ENCODE measurements around the gene EHMT1. TPM values are rescaled to one million over a fixed set of nuclear protein-coding genes. Genes with fewer than 3 reads are reported as not detected.

The EHMT1 gene
- total RNA-seq, 2 experiments from 2014 or later: 66.0 to 70.8 TPM

GRCh38 chr9:137760426-137760825, 141.6 kb downstream of the EHMT1 start:
- peaks cover 61% of the 10 kb centered on the region for H3K4me1 Mint-ChIP-seq (ENCODE audit: low read depth)
- intact Hi-C loops (cut with micrococcal nuclease): no loop called here
- peak overlapping the region; percentile 82 for H3K27ac Mint-ChIP-seq
- DNase-seq: no peak
- no peak overlapping the region for H3K4me3 Mint-ChIP-seq
- peaks cover 4% of the 10 kb centered on the region for H3K9me3 Mint-ChIP-seq
- ChIA-PET CTCF (interaction anchor here (0.8 to 1.9 kb wide), 3 partner anchors 9 to 87 kb away, joined by 4 to 7 read pairs (median 4); no protein-coding TSS in a partner anchor), POLR2A (interaction anchor here (2.0 kb wide), 1 partner anchor 16 kb away, joined by 5 read pairs; no protein-coding TSS in a partner anchor)
- H3K27me3 Mint-ChIP-seq: no peaks in the 10 kb centered on the region
- H3K36me3 Mint-ChIP-seq: peaks cover 63% of the 10 kb centered on the region

- H3K27ac Mint-ChIP-seq: peak overlapping the region; percentile 82
- no peaks in the 10 kb centered on the region for H3K9me3 Mint-ChIP-seq
- H3K4me3 Mint-ChIP-seq: no peak overlapping the region
- ChIA-PET POLR2A (interaction anchor here (2.0 kb wide), 1 partner anchor 15 kb away, joined by 5 read pairs; no protein-coding TSS in a partner anchor), CTCF (interaction anchor here (0.6 to 1.9 kb wide), 4 partner anchors 9 to 88 kb away, joined by 3 to 7 read pairs (median 4); no protein-coding TSS in a partner anchor)
- intact Hi-C loops (cut with micrococcal nuclease): loop anchor here (1.0 kb wide), 1 partner anchor 40 kb away; no protein-coding TSS in a partner anchor
- peak; percentile 64 for DNase-seq
- H3K4me1 Mint-ChIP-seq (ENCODE audit: low read depth): peaks cover 64% of the 10 kb centered on the region
- no peaks in the 10 kb centered on the region for H3K27me3 Mint-ChIP-seq
- peaks cover 60% of the 10 kb centered on the region for H3K36me3 Mint-ChIP-seq
These were observed 142.2 kb downstream of the EHMT1 start for GRCh38 chr9:137761032-137761431.

- H3K36me3 Mint-ChIP-seq: peaks cover 54% of the 10 kb centered on the region
- H3K4me3 Mint-ChIP-seq: no peak overlapping the region
- H3K27me3 Mint-ChIP-seq: no peaks in the 10 kb centered on the region
- intact Hi-C loops (cut with micrococcal nuclease): loop anchor here (1.0 kb wide), 1 partner anchor 40 kb away; no protein-coding TSS in a partner anchor
- H3K27ac Mint-ChIP-seq: peak overlapping the region; percentile 82
- ChIA-PET CTCF (interaction anchor here (0.7 to 1.9 kb wide), 3 partner anchors 40 to 91 kb away, joined by 3 to 7 read pairs (median 3); no protein-coding TSS in a partner anchor), POLR2A (interaction anchor here (2.0 kb wide), 1 partner anchor 14 kb away, joined by 5 read pairs; no protein-coding TSS in a partner anchor)
- peaks cover 59% of the 10 kb centered on the region for H3K4me1 Mint-ChIP-seq (ENCODE audit: low read depth)
- no peaks in the 10 kb centered on the region for H3K9me3 Mint-ChIP-seq
- no peak for DNase-seq
These were observed 143.0 kb downstream of the EHMT1 start for GRCh38 chr9:137761793-137762192.

- no peaks in the 10 kb centered on the region for H3K9me3 Mint-ChIP-seq
These were observed 143.7 kb downstream of the EHMT1 start for GRCh38 chr9:137762414-137763061.

GRCh38 chr9:137763271-137763955, 144.6 kb downstream of the EHMT1 start:
- intact Hi-C loops (cut with micrococcal nuclease): no loop called here
- Mint-ChIP-seq H3K27ac (peak overlapping the region; percentile 82), H3K4me1 (ENCODE audit: low read depth) (peaks cover 43% of the 10 kb centered on the region), H3K9me3 (no peaks in the 10 kb centered on the region), H3K27me3 (no peaks in the 10 kb centered on the region), H3K36me3 (peaks cover 54% of the 10 kb centered on the region), H3K4me3 (no peak overlapping the region)
- ChIA-PET POLR2A (no interaction called here), CTCF (no interaction called here)
- DNase-seq: no peak

More at GRCh38 chr9:137762414-137763061, 143.7 kb downstream of the EHMT1 start:
- POLR2A ChIA-PET: interaction anchor here (2.0 kb wide), 1 partner anchor 14 kb away, joined by 5 read pairs; no protein-coding TSS in a partner anchor
- Mint-ChIP-seq H3K36me3 (peaks cover 58% of the 10 kb centered on the region), H3K27ac (peak overlapping the region; percentile 82), H3K4me1 (ENCODE audit: low read depth) (peaks cover 51% of the 10 kb centered on the region), H3K4me3 (peak overlapping the region; percentile 24), H3K27me3 (no peaks in the 10 kb centered on the region)
- DNase-seq: peak; percentile 18
- CTCF ChIA-PET: interaction anchor here (1.3 kb wide), 1 partner anchor 41 kb away, joined by 3 read pairs; no protein-coding TSS in a partner anchor
- intact Hi-C loops (cut with micrococcal nuclease): no loop called here

- no peaks in the 10 kb centered on the region for H3K27me3 Mint-ChIP-seq
- ChIA-PET POLR2A (no interaction called here), CTCF (no interaction called here)
- intact Hi-C loops (cut with micrococcal nuclease): no loop called here
- H3K4me3 Mint-ChIP-seq: no peak overlapping the region
- H3K9me3 Mint-ChIP-seq: no peaks in the 10 kb centered on the region
- DNase-seq: no peak
- H3K27ac Mint-ChIP-seq: no peak overlapping the region
- H3K4me1 Mint-ChIP-seq (ENCODE audit: low read depth): peaks cover 36% of the 10 kb centered on the region
- H3K36me3 Mint-ChIP-seq: peaks cover 51% of the 10 kb centered on the region
These were observed 145.4 kb downstream of the EHMT1 start for GRCh38 chr9:137764171-137764671.

GRCh38 chr9:137764981-137765380, 146.2 kb downstream of the EHMT1 start:
- H3K9me3 Mint-ChIP-seq: no peaks in the 10 kb centered on the region
- intact Hi-C loops (cut with micrococcal nuclease): no loop called here

GRCh38 chr9:137765536-137765935, 146.7 kb downstream of the EHMT1 start:
- ChIA-PET CTCF (no interaction called here), POLR2A (no interaction called here)
- Mint-ChIP-seq H3K27ac (peak overlapping the region; percentile 18), H3K4me1 (ENCODE audit: low read depth) (peaks cover 23% of the 10 kb centered on the region), H3K4me3 (no peak overlapping the region), H3K36me3 (peaks cover 55% of the 10 kb centered on the region), H3K27me3 (no peaks in the 10 kb centered on the region), H3K9me3 (no peaks in the 10 kb centered on the region)
- intact Hi-C loops (cut with micrococcal nuclease): no loop called here
- DNase-seq: no peak

More at GRCh38 chr9:137764981-137765380, 146.2 kb downstream of the EHMT1 start:
- H3K36me3 Mint-ChIP-seq: peaks cover 50% of the 10 kb centered on the region
- POLR2A ChIA-PET: no interaction called here
- H3K27ac Mint-ChIP-seq: no peak overlapping the region
- no peak overlapping the region for H3K4me3 Mint-ChIP-seq
- no peak for DNase-seq
- no peaks in the 10 kb centered on the region for H3K27me3 Mint-ChIP-seq
- peaks cover 29% of the 10 kb centered on the region for H3K4me1 Mint-ChIP-seq (ENCODE audit: low read depth)
- CTCF ChIA-PET: no interaction called here

- H3K4me3 Mint-ChIP-seq: no peak overlapping the region
- ChIA-PET CTCF (interaction anchor here (1.6 kb wide), 1 partner anchor 98 kb away, joined by 6 read pairs; no protein-coding TSS in a partner anchor), POLR2A (no interaction called here)
- peaks cover 37% of the 10 kb centered on the region for H3K36me3 Mint-ChIP-seq
- no peak for DNase-seq
- H3K9me3 Mint-ChIP-seq: no peaks in the 10 kb centered on the region
- no peaks in the 10 kb centered on the region for H3K27me3 Mint-ChIP-seq
- H3K27ac Mint-ChIP-seq: no peak overlapping the region
- peaks cover 3% of the 10 kb centered on the region for H3K4me1 Mint-ChIP-seq (ENCODE audit: low read depth)
- intact Hi-C loops (cut with micrococcal nuclease): no loop called here
These were observed 152.8 kb downstream of the EHMT1 start for GRCh38 chr9:137771580-137771979.

- peak; percentile 30 for DNase-seq
- intact Hi-C loops (cut with micrococcal nuclease): no loop called here
- Mint-ChIP-seq H3K4me3 (no peak overlapping the region), H3K9me3 (no peaks in the 10 kb centered on the region), H3K36me3 (peaks cover 39% of the 10 kb centered on the region), H3K27ac (no peak overlapping the region), H3K27me3 (no peaks in the 10 kb centered on the region), H3K4me1 (ENCODE audit: low read depth) (peaks cover 3% of the 10 kb centered on the region)
- ChIA-PET POLR2A (no interaction called here), CTCF (interaction anchor here (1.1 to 1.6 kb wide), 3 partner anchors 15 to 99 kb away, joined by 3 to 6 read pairs (median 5); no protein-coding TSS in a partner anchor)
These were observed 153.6 kb downstream of the EHMT1 start for GRCh38 chr9:137772281-137772873.

GRCh38 chr9:137774775-137775386, 156.1 kb downstream of the EHMT1 start:
- peaks cover 32% of the 10 kb centered on the region for H3K36me3 Mint-ChIP-seq
- H3K27ac Mint-ChIP-seq: no peak overlapping the region
- H3K4me1 Mint-ChIP-seq (ENCODE audit: low read depth): peaks cover 3% of the 10 kb centered on the region
- ChIA-PET POLR2A (no interaction called here), CTCF (interaction anchor here (2.0 kb wide), 1 partner anchor 102 kb away, joined by 7 read pairs; no protein-coding TSS in a partner anchor)
- no peaks in the 10 kb centered on the region for H3K27me3 Mint-ChIP-seq
- H3K4me3 Mint-ChIP-seq: no peak overlapping the region
- intact Hi-C loops (cut with micrococcal nuclease): no loop called here
- no peak for DNase-seq
- no peaks in the 10 kb centered on the region for H3K9me3 Mint-ChIP-seq
